Activated naive CD4-positive, alpha-beta T cell treated with anti-CD3 and anti-CD28 coated beads, Interleukin-2, amount 50 U/mL, for 72 hours (primary cell): ENCODE data around the gene AGTRAP. TPM values are rescaled to one million over a fixed set of nuclear protein-coding genes. Genes with fewer than 3 reads are reported as not detected.

Experiments
- ATAC-seq, 2 donors: fragments of 150-1000 bp; cut with Tn5 transposase; 2 replicates each; pipeline ENCODE4 v1.10.0; 2021; ENCODE audit warnings: mild to moderate bottlenecking in 2 of 2, moderate library complexity in 2 of 2
- DNase-seq, 2 donors: peaks; one replicate each; pipeline ENCODE4 v3.0.0; 2021 to 2022; ENCODE audit warnings: low spot score in 2 of 2
- H3K27ac Mint-ChIP-seq, 2 donors: one replicate each; pipeline ENCODE4 v1.8.0; 2022; ENCODE audit warnings: mild to moderate bottlenecking in 2 of 2, mixed read lengths in 2 of 2
- H3K36me3 Mint-ChIP-seq, 2 donors: one replicate each; pipeline ENCODE4 v1.8.0; 2022; ENCODE audit warnings: mixed read lengths in 2 of 2
- H3K9me3 Mint-ChIP-seq, 2 donors: one replicate each; pipeline ENCODE4 v1.8.0; 2022; ENCODE audit warnings: mixed read lengths in 2 of 2
- total RNA-seq, 2 donors: library from RNA; stranded (reverse); gene quantifications; one replicate each; pipeline ENCODE4 v1.2.3, GENCODE V29; 2022

The AGTRAP gene
- total RNA-seq, 2 donors from 2014 or later: 9.7 to 24.1 TPM

DNA sequence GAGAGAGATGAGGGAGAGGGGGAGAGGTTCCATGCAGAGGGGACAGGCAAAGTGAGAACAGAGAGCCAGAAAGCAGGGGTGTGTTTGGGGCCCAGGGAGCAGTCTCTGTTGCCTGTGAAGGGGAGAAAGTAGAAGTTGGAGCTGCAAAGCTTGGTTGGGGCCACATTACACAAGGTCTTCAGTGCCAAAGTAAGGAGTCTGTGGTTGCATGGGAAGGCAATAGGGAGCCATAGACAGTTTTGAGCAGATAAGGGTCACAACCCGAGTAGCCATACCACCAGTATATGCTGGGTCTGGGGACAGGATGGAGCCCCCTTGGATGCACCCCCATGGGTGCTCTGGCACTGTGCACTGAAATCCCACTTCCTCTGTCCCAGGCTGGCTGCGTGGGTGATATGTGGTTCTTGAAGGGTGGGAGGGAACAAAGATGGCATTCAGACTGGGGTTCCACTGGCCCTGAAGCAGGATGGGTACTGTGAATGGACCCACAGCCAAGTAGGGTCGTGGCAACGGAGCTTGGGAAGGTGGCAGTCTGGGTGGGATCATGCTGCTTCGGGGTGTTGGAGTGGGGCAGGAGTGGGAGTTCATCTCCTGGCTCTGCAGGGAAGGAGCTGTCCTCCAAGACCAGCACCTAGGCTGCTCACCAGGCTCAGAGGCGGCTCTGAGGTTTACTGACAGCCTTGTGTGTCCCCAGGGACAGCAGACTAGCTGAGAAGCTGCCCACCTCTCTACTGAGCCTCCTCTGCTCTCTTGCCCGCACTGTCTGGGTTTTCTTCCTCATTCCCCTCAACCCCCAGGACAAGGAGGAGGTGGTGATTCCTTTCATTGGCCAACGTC, 32.4 kb upstream of the AGTRAP start:
- DNase-seq: no peak
- H3K27ac Mint-ChIP-seq: no peak overlapping the region
- no peaks in the 10 kb centered on the region for H3K9me3 Mint-ChIP-seq
- ATAC-seq: no peak
- no peaks in the 10 kb centered on the region for H3K36me3 Mint-ChIP-seq

DNA sequence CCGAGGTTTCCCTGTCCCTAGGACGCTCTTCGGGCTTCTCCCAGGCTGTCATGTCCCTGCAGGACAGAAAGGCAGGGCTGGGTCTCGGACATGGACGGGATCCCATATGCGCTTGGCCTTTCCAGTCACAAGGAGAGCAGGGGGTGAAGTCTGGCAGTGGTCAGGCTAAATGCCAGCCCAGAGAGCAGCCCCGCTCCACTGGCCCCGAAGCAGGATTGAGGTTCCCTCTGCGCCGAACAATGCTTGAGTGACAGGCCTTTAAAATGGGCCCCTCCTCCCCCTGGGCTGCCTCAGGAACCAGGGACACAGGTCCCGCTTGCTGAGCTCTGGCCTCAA, 31.8 kb upstream of the AGTRAP start:
- no peak for ATAC-seq
- Mint-ChIP-seq H3K9me3 (no peaks in the 10 kb centered on the region), H3K36me3 (no peaks in the 10 kb centered on the region), H3K27ac (no peak overlapping the region)
- DNase-seq: no peak

DNA sequence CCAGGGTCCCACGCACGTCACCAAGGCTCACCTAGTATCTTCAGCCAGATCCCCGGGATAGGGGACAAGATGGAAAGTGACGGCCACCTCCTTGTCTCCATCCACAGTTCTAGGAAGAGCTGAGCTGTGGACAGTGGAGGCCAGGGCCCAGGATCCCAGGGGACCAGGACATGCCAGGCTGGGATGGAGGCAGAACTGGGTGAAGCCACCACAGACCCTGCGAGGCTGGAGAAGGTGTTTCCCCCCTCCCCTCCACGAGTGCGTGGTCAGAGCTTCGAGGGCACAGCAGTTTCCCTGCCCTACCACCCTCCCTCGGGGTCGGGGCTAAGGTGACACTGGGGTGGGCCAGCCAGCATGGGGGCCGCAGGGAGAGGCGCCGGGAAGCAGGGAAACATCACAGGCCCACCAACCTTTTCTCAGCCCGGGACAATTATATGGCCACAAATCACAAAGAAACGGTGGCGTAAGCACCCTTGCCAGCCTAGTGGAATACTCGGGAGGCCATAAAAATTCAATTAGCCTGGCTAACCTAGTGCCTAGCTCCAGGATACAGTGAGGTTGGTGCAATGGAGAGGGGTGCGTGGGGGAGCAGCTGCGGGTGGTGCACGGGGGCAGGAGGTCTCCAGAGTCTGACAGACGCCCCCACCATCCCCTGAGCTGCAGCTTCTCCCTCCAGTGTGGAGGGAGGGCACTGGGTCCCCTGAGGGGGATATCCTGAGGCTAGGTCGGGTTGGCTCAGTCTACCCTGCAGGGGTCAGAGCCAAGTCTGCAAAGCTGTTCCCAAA, 31.1 kb upstream of the AGTRAP start:
- ATAC-seq: no peak
- no peak overlapping the region for H3K27ac Mint-ChIP-seq
- DNase-seq: no peak

DNA sequence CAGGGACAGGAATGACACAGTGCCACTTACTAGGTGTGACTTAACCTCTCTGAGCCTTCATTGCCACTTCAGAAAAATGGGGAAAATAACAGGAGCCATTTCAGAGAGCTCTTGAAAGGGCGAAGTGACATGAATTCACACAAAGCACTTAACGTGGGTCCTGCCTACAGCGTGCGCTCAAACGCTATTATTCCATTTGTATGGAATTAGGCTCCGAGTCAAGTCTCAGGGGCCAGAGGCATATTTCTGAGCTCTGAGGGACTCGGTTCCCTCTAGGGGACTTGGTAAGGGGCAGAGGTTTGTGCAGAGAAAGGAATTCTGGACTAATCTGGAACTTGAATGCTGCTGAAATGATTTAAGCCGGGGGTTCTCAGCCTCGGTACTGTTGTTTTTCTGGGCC, 30.3 kb upstream of the AGTRAP start:
- ATAC-seq: no peak
- no peak for DNase-seq
- no peaks in the 10 kb centered on the region for H3K36me3 Mint-ChIP-seq
- H3K27ac Mint-ChIP-seq: no peak overlapping the region
- H3K9me3 Mint-ChIP-seq: no peaks in the 10 kb centered on the region

More for the DNA sequence above, 31.1 kb upstream of the AGTRAP start:
- Mint-ChIP-seq H3K9me3 (no peaks in the 10 kb centered on the region), H3K36me3 (no peaks in the 10 kb centered on the region)

DNA sequence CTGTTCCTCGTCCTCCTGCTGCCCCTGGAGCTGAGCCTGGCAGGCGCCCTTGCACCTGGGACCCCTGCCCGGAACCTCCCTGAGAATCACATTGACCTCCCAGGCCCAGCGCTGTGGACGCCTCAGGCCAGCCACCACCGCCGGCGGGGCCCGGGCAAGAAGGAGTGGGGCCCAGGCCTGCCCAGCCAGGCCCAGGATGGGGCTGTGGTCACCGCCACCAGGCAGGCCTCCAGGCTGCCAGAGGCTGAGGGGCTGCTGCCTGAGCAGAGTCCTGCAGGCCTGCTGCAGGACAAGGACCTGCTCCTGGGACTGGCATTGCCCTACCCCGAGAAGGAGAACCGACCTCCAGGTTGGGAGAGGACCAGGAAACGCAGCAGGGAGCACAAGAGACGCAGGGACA, 29.6 kb upstream of the AGTRAP start:
- Mint-ChIP-seq H3K9me3 (no peaks in the 10 kb centered on the region), H3K36me3 (no peaks in the 10 kb centered on the region), H3K27ac (no peak overlapping the region)
- ATAC-seq: no peak
- DNase-seq: no peak

DNA sequence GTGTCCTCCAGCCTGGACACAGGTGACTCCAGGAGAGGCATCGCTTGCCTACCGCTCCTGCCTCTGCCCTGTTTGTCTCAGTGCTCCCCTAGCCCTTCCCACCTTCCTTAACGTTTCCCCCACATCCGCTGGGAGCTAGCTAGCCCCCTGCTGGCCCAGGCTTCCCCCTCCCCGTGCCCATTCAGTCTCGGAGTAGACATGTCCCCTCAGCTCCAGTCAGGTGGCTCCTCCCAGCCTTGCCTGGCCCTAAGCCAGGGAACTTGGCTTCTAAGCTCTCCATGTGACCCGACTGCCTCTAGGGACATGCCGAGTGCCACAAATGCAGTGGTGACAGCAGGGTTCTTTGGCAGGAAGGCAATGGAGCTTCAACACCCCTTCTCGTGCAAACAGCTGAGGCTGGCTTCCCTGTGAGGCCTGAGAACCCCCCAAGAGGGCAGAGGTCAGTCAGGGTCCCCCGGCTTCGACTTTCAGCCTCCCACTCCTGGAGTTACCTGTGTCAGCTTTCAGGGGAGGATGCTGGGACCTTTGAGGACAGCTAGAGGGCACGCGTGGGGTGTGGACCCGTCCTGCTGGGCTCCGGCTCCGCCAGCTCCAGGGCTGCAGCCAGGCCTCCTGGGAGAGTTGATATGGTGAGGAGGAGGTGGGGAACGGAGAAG, 28.2 kb upstream of the AGTRAP start:
- Mint-ChIP-seq H3K27ac (peak overlapping the region in 1 of 2 donors; percentile 3), H3K36me3 (no peaks in the 10 kb centered on the region), H3K9me3 (no peaks in the 10 kb centered on the region)
- ATAC-seq: no peak
- no peak for DNase-seq

DNA sequence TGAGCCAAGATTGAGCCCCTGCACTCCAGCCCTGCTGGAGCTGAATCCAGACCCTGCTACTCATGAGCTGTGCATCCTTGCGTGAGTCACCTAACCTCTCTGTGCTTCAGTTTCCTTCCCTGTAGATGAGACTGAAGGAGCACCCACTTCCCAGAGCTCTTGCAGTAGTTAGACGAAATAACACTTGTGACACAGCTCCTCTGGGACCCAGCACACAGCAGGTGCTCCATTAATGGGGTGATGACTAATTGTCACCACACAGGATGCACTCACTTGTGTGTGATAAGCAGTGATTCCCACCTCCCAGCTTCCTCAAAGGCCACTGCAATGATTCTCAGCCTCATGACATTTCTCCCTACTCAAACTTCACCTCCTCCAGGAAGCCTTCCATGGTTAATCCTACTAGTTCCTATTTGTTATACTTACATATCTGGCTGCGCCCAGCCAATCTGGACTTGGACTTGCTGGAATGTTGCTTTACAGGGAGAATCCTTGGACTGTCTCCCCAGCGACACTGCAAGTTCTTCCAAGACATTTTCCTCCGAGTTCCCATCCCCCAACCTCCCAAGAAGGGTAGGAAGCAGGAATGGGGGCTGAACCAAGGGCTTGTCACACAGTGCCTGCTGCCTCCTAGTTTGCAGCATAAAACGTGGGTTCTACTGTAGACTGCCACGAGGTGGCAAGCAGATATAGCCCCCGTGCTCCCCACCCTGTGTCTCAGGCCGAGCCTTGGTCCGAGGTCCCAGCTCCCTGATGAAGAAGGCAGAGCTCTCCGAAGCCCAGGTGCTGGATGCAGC, 27.2 kb upstream of the AGTRAP start:
- DNase-seq (no peak), ATAC-seq (peak in 1 of 2 donors; percentile 68)
- Mint-ChIP-seq H3K36me3 (no peaks in the 10 kb centered on the region), H3K9me3 (no peaks in the 10 kb centered on the region), H3K27ac (peak overlapping the region in 1 of 2 donors; percentile 72)

DNA sequence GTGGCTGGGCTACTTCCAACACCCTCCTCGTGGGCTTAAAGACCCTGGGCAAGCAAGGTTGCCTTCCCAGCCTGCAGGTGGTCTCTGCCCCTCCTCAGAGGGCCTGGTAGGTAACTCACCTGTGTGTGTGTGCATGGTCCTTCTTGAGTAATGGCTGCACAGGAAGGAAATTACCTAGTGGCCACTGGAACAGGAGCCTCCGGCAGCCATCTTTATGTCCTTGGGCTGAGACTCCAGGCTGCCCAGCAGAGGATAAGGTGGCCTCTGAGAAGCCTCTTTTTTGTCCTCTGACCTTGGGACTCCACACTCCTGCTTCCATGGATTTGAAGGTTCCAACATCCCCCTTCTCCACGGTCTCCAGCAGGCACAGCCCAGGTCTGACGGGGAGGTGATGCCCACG, 24.4 kb upstream of the AGTRAP start:
- H3K36me3 Mint-ChIP-seq: no peaks in the 10 kb centered on the region
- no peak for ATAC-seq
- no peaks in the 10 kb centered on the region for H3K9me3 Mint-ChIP-seq
- no peak for DNase-seq
- no peak overlapping the region for H3K27ac Mint-ChIP-seq

DNA sequence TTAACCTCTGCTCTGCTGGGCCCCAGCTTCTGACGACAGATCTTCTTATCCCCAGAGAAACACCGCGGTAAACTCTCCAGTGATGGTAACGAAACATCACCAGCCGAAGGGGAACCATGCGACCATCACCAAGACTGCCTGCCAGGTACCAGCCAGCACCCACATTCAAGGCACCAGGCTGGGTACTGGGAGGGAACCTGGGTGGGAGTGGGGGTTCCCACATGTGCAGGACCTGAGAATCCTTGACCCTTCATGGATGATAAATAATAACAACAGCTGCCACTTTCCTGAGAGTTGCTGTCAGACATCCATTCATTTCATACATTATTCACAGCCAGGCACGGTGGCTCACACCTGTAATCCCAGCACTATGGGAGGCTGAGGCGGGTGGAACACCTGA, 23.7 kb upstream of the AGTRAP start:
- ATAC-seq (no peak), DNase-seq (no peak)
- no peaks in the 10 kb centered on the region for H3K36me3 Mint-ChIP-seq
- H3K9me3 Mint-ChIP-seq: no peaks in the 10 kb centered on the region
- no peak overlapping the region for H3K27ac Mint-ChIP-seq

DNA sequence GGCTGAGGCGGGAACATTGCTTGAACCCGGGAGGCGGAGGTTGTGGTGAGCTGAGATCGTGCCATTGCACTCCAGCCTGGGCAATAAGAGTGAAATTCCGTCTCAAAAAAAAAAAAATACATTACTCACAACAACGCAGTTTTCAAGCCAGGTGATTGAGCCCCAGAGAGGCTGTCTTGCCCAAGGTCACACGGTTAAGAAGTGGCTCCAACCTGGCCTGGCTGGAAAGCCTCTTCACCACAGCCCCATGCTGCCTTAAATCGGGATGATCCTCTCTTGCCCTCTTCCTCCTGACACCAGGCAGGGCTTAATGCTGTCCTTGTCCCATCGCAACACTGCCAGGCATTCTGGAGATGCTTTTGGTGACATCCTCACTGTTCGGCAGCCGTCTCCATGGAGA, 22.8 kb upstream of the AGTRAP start:
- H3K9me3 Mint-ChIP-seq: no peaks in the 10 kb centered on the region
- no peak for ATAC-seq

DNA sequence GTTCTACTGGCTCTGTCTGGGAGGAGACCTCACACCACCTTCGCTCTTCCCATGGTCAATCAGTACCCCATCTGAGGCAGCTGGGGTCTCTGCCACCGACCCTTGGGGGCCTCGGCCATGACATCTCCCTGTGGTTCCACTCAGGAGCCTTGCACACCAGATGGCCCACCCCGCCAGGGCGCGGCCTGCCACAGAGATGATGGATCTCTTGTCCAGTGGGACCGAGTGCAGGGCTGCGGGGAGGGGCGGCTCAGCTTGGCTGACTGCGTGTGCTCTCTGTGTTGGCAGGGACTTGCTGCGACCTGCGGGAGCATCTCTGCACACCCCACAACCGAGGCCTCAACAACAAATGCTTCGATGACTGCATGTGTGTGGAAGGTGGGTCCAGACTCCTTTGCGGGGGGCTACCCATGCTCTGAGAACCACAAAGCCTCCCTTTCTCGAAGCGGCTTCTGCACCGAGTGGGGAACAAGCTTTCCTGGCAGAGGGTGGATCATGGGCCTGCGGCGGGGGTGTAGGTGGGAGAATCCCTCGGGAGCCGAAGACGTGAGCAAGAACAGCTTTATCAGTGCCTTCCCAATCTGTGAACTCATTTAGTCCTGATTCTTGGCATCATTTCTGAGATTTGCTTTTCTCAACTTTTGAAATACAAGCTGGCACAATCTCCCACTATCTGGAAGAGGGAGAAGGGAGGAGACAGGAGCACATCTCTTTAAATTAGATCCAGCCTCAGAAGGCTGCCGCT, 20.9 kb upstream of the AGTRAP start:
- Mint-ChIP-seq H3K36me3 (no peaks in the 10 kb centered on the region), H3K27ac (peak overlapping the region in 1 of 2 donors; percentile 48), H3K9me3 (no peaks in the 10 kb centered on the region)
- no peak for DNase-seq
- ATAC-seq: no peak

More for the DNA sequence above, 22.8 kb upstream of the AGTRAP start:
- DNase-seq: no peak
- Mint-ChIP-seq H3K36me3 (no peaks in the 10 kb centered on the region), H3K27ac (no peak overlapping the region)

DNA sequence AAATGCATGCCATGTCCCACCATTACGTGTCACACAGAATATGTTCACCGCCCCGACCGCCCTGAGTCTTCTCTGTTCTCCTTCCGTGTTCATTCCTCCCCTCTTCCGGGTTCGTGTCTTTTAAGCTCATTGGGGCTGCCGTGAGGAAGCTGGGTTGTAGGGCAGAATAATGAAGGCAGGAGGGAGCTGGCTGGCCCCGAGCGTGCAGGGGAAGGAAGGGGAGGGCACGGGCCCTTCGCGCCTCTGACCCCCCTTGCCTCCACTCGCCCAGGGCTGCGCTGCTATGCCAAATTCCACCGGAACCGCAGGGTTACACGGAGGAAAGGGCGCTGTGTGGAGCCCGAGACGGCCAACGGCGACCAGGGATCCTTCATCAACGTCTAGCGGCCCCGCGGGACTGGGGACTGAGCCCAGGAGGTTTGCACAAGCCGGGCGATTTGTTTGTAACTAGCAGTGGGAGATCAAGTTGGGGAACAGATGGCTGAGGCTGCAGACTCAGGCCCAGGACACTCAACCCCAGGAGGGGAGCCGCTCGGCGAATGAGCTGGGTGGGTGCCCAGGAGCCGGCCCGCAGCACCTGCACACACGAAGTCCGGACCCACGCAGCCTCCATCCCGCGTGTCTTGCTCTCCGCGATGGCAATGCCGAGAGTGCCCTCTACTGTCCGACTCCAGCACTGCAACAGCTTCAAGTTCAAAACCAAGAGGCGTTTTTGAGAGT, 16.5 kb upstream of the AGTRAP start:
- no peaks in the 10 kb centered on the region for H3K9me3 Mint-ChIP-seq
- peak overlapping the region; percentile 83 to 87 for H3K27ac Mint-ChIP-seq
- H3K36me3 Mint-ChIP-seq: no peaks in the 10 kb centered on the region
- DNase-seq (peak; percentile 80 to 83), ATAC-seq (peak; percentile 81 to 88)

DNA sequence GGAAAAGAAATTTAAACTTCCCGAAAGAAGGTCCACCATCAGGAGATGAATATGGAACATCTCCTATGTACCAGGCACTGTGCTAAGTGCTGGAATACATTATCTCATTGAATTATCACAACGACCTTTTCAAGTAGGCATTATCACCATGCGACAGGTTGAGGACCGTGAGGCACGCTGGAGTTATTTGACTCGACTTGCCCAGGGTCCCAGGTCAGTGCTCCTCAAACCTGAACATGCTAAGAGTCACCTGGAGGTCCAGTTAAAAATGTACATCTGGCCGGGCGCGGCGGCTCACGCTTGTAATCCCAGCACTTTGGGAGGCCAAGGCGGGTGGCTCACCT, 15.9 kb upstream of the AGTRAP start:
- DNase-seq (no peak), ATAC-seq (no peak)
- peak overlapping the region in 1 of 2 donors; percentile 87 for H3K27ac Mint-ChIP-seq
- no peaks in the 10 kb centered on the region for H3K36me3 Mint-ChIP-seq
- no peaks in the 10 kb centered on the region for H3K9me3 Mint-ChIP-seq

DNA sequence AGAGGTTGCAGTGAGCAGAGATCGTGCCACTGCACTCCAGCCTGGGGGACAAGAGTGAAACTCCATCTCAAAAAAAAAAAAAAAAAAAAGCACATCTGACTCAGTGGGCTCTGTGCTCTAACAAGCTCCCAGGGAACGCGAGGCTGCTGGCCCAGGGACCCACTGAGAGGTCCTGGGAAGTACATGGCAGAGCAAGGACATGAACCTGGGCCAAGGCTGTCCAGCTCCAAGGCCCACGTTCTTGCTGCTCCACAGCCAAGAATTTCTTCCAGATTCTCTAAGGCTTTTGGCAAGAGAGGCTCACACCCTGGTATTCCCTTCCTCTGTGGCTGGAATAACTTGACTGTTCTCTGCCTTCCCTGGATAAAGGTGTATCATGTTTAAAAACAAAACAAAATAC, 15.4 kb upstream of the AGTRAP start:
- H3K36me3 Mint-ChIP-seq: no peaks in the 10 kb centered on the region
- no peak for DNase-seq
- H3K9me3 Mint-ChIP-seq: no peaks in the 10 kb centered on the region
- ATAC-seq: no peak
- no peak overlapping the region for H3K27ac Mint-ChIP-seq

DNA sequence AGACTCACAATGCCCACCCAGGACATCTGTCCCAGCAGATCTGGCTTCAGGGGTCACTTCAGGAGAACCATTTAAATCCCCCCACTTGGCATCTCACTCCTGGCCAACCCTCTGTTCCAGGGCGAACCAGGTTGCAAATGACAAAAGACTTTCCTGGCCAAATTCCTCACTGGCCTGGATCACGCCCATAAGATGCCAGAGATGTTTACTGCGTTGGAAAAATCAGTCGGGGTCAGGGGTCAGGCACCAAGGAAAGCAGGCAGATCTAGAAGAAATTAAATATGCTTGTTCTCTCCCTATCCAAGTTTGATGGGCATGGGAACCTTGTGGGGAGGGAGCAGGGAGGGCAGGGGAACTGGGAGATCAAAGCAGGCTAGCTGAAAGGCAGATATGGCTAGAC, 14.6 kb upstream of the AGTRAP start:
- Mint-ChIP-seq H3K36me3 (no peaks in the 10 kb centered on the region), H3K9me3 (no peaks in the 10 kb centered on the region), H3K27ac (no peak overlapping the region)
- DNase-seq (no peak), ATAC-seq (no peak)

DNA sequence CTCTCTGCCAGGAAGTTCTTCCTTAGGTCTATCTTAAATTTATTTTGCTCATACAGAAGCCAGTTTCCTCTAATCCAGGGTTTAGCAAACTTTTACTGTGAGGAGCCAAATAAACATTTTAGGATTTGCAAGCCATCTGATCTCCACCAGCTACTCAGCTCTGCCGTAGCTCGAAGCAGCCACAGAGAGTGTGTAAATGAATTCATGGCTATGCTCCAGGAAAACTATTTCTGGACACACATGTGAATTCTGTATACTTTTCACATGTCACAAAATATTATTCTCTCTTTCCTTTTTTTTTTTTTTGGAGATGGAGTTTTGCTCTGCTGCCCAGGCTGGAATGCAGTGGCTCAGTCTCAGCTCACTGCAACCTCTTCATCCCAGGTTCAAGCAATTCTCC, 13.4 kb upstream of the AGTRAP start:
- Mint-ChIP-seq H3K27ac (no peak overlapping the region), H3K9me3 (no peaks in the 10 kb centered on the region), H3K36me3 (no peaks in the 10 kb centered on the region)
- ATAC-seq: no peak
- DNase-seq: no peak
